ENCODE results near the gene HUWE1. TPM values are rescaled to one million over a fixed set of nuclear protein-coding genes. Genes with fewer than 3 reads are reported as not detected.
"Not testable (repeated sequence)": the region's sequence is repeated elsewhere in the genome, so short reads cannot be mapped to it uniquely, and the experiment has no call there.

The HUWE1 gene
- polyA plus RNA-seq (2013, experiment 1 of 2): 75.4 TPM
- polyA plus RNA-seq (2013, experiment 2 of 2): 82.9 TPM

DNA sequence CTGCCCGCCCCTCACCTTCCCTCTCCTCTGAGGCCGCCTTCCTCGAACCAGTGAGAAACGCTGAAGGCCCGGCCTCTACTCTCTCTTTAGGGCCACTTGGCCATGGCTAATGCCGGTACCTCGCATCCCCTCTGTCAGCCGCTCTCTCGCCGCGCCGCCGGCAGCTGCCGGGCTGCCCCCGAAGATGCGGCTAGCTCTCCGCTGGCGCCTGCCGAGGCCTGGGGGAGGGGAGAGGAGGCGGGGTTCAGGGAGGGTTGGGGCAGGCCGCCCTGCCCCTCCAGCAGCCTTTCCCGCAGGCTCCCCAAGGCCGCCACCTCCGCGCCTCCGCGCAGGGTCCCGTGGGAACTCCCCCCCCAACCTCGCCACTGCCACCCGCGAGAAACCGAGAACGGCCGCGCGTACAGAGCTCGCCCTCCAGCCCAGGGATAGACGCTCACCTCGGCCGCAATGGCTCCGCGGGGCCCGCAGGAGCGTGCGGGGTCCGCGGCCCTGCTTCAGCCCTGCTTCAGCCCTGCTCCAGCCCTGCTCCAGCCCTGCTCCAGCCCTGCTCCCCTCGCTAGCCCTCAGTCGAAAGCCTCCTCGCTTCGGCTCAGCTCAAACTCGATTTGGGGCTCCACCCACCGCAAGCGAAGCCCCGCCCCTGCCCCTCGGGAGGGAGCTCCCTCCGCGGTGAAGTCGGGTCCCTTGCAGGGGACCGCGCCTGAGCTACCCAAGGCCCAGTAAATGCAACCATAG, at the start of gene HUWE1:
HUWE1 (minus strand) TSS at position 569 of the 735 bp plus-strand sequence. CDS start 32,612 bp downstream, outside the sequence.
- H3K9me3 ChIP-seq (ENCODE audit: insufficient read depth, low read depth, low read length): no peaks in the 10 kb centered on the region
- H3K27me3 ChIP-seq (ENCODE audit: insufficient read depth, low read length): no peaks in the 10 kb centered on the region
- peaks cover 6% of the 10 kb centered on the region for H3K36me3 ChIP-seq (ENCODE audit: insufficient read depth, low read length)
- peak within 1 kb of the TSS; percentile 99 for H3K9ac ChIP-seq (ENCODE audit: low read depth, low read length)
- WGBS: under 1% methylated on average over 53 of the region's 61 CpGs
- peak within 1 kb of the TSS; percentile 96 for H3K27ac ChIP-seq (ENCODE audit: low read depth, low read length)
- H3K4me3 ChIP-seq (ENCODE audit: low read length): peak within 1 kb of the TSS; percentile 90
- no peaks in the 10 kb centered on the region; the same call in 1 of the 2 replicates for H3K4me1 ChIP-seq (ENCODE audit: insufficient read depth, low read length)

DNA sequence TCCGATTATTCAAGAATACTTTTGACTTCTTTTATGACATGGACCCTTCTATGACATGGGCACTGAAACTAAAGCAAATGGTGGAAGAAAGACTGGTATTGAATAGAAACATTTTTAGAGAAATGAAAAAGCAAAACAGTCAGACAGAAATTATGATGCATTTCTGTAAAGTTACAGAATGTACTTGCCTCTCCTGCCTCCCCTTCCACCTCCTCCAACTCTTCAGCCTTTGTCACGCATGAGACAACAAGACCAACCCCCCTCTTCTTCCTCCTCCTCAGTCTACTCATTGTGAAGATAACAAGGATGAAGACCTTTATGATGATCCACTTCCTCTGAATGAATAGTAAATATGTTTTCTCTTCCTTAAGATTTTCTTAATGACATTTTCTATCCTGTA, 46.3 kb upstream of the HUWE1 start:
- WGBS: 90% methylated on average over 2 of the region's 2 CpGs
- no peaks in the 10 kb centered on the region for H3K4me1 ChIP-seq (ENCODE audit: insufficient read depth, low read length)
- H3K9ac ChIP-seq (ENCODE audit: low read depth, low read length): no peak overlapping the region
- H3K27me3 ChIP-seq (ENCODE audit: insufficient read depth, low read length): no peaks in the 10 kb centered on the region
- no peak overlapping the region for H3K4me3 ChIP-seq (ENCODE audit: low read length)
- no peak overlapping the region for H3K27ac ChIP-seq (ENCODE audit: low read depth, low read length)
- H3K9me3 ChIP-seq (ENCODE audit: insufficient read depth, low read depth, low read length): no peaks in the 10 kb centered on the region
- H3K36me3 ChIP-seq (ENCODE audit: insufficient read depth, low read length): no peaks in the 10 kb centered on the region

DNA sequence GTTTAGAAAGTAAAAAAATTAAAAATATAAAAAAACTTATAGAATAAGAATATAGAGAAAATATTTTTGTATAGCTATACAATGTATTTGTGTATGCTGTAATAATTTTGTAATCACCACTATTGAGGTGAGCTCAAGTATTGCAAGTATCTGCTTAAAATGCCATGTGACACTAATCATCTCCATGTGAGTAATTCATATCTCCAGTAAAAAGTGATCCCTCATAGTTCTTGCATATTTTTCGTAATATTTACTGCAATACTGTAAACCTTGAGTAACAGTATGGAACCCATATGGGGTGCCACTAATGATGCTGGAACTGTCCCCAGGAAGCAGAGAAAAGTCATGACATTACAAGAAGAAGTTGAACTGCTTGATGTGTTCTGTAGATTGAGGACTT, 43.2 kb upstream of the HUWE1 start:
- H3K9me3 ChIP-seq (ENCODE audit: insufficient read depth, low read depth, low read length): no peaks in the 10 kb centered on the region
- H3K27ac ChIP-seq (ENCODE audit: low read depth, low read length): no peak overlapping the region
- no peaks in the 10 kb centered on the region for H3K36me3 ChIP-seq (ENCODE audit: insufficient read depth, low read length)
- no CpG with 5 or more reads among the region's 1 CpG for WGBS
- no peaks in the 10 kb centered on the region for H3K27me3 ChIP-seq (ENCODE audit: insufficient read depth, low read length)
- H3K4me3 ChIP-seq (ENCODE audit: low read length): no peak overlapping the region
- no peaks in the 10 kb centered on the region for H3K4me1 ChIP-seq (ENCODE audit: insufficient read depth, low read length)
- no peak overlapping the region for H3K9ac ChIP-seq (ENCODE audit: low read depth, low read length)

GRCh38 chrX:53728506-53728905, 42.0 kb upstream of the HUWE1 start:
- no peak overlapping the region for H3K4me3 ChIP-seq (ENCODE audit: low read length)
- H3K27me3 ChIP-seq (ENCODE audit: insufficient read depth, low read length): no peaks in the 10 kb centered on the region
- H3K4me1 ChIP-seq (ENCODE audit: insufficient read depth, low read length): no peaks in the 10 kb centered on the region
- H3K9me3 ChIP-seq (ENCODE audit: insufficient read depth, low read depth, low read length): no peaks in the 10 kb centered on the region
- no peaks in the 10 kb centered on the region for H3K36me3 ChIP-seq (ENCODE audit: insufficient read depth, low read length)
- H3K27ac ChIP-seq (ENCODE audit: low read depth, low read length): no peak overlapping the region
- no peak overlapping the region for H3K9ac ChIP-seq (ENCODE audit: low read depth, low read length)
- WGBS: 88% methylated on average over 2 of the region's 2 CpGs

- Histone ChIP-seq H3K9me3 (ENCODE audit: insufficient read depth, low read depth, low read length) (no peaks in the 10 kb centered on the region), H3K27ac (ENCODE audit: low read depth, low read length) (no peak overlapping the region), H3K9ac (ENCODE audit: low read depth, low read length) (no peak overlapping the region), H3K36me3 (ENCODE audit: insufficient read depth, low read length) (no peaks in the 10 kb centered on the region), H3K4me3 (ENCODE audit: low read length) (no peak overlapping the region), H3K4me1 (ENCODE audit: insufficient read depth, low read length) (no peaks in the 10 kb centered on the region), H3K27me3 (ENCODE audit: insufficient read depth, low read length) (no peaks in the 10 kb centered on the region)
- WGBS: 81% methylated on average over 5 of the region's 5 CpGs
Measured at GRCh38 chrX:53724872-53725271, 38.4 kb upstream of the HUWE1 start.

- 87% methylated on average over 3 of the region's 4 CpGs for WGBS
- Histone ChIP-seq H3K36me3 (ENCODE audit: insufficient read depth, low read length) (no peaks in the 10 kb centered on the region), H3K4me3 (ENCODE audit: low read length) (no peak overlapping the region), H3K27me3 (ENCODE audit: insufficient read depth, low read length) (no peaks in the 10 kb centered on the region), H3K4me1 (ENCODE audit: insufficient read depth, low read length) (no peaks in the 10 kb centered on the region), H3K9ac (ENCODE audit: low read depth, low read length) (no peak overlapping the region), H3K27ac (ENCODE audit: low read depth, low read length) (no peak overlapping the region), H3K9me3 (ENCODE audit: insufficient read depth, low read depth, low read length) (no peaks in the 10 kb centered on the region)
Measured at GRCh38 chrX:53723381-53723780, 36.9 kb upstream of the HUWE1 start.

DNA sequence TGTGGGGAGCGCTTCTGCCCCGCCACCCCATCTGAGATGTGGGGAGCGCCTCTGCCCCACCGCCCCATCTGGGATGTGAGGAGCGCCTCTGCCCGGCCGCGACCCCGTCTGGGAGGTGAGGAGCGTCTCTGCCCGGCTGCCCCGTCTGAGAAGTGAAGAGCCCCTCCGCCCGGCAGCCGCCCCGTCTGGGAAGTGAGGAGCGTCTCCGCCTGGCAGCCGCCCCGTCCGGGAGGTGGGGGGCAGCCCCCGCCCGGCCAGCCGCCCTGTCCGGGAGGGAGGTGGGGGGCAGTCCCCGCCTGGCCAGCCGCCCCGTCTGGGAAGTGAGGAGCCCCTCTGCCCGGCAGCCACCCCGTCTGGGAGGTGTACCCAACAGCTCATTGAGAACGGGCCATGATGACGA, 35.1 kb upstream of the HUWE1 start:
- 92% methylated on average over 26 of the region's 32 CpGs for WGBS
- H3K4me1 ChIP-seq (ENCODE audit: insufficient read depth, low read length); H3K4me3 ChIP-seq (ENCODE audit: low read length); H3K36me3 ChIP-seq (ENCODE audit: insufficient read depth, low read length); H3K27ac ChIP-seq (ENCODE audit: low read depth, low read length); H3K27me3 ChIP-seq (ENCODE audit: insufficient read depth, low read length); H3K9ac ChIP-seq (ENCODE audit: low read depth, low read length); H3K9me3 ChIP-seq (ENCODE audit: insufficient read depth, low read depth, low read length): not testable (repeated sequence)

DNA sequence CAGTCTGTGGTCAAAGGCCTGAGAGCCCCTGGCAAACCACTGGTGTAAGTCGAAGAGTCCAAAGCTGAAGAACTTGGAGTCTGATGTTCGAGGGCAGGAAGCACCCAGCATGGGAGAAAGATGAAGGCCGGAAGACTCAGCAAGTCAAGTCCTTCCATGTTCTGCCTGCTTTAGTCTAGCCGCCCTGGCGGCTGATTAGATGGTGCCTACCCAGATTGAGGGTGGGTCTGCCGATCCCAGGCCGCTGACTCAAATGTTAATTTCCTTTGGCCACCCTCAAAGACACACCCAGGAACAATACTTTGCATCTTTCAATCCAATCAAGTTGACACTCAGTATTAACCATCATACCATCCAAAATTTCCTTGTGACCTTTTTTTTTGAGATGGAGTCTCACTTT, 33.1 kb upstream of the HUWE1 start:
- H3K27ac ChIP-seq (ENCODE audit: low read depth, low read length); H3K9me3 ChIP-seq (ENCODE audit: insufficient read depth, low read depth, low read length); H3K4me1 ChIP-seq (ENCODE audit: insufficient read depth, low read length); H3K36me3 ChIP-seq (ENCODE audit: insufficient read depth, low read length); H3K27me3 ChIP-seq (ENCODE audit: insufficient read depth, low read length); H3K9ac ChIP-seq (ENCODE audit: low read depth, low read length); H3K4me3 ChIP-seq (ENCODE audit: low read length): not testable (repeated sequence)
- WGBS: 92% methylated on average over 7 of the region's 7 CpGs

- H3K4me3 ChIP-seq (ENCODE audit: low read length): no peak overlapping the region
- H3K27me3 ChIP-seq (ENCODE audit: insufficient read depth, low read length): no peaks in the 10 kb centered on the region
- no peaks in the 10 kb centered on the region for H3K36me3 ChIP-seq (ENCODE audit: insufficient read depth, low read length)
- H3K9ac ChIP-seq (ENCODE audit: low read depth, low read length): no peak overlapping the region
- no peaks in the 10 kb centered on the region for H3K9me3 ChIP-seq (ENCODE audit: insufficient read depth, low read depth, low read length)
- H3K27ac ChIP-seq (ENCODE audit: low read depth, low read length): no peak overlapping the region
- peaks cover 6% of the 10 kb centered on the region; the same call in 1 of the 2 replicates for H3K4me1 ChIP-seq (ENCODE audit: insufficient read depth, low read length)
Measured at GRCh38 chrX:53718073-53718472, 31.6 kb upstream of the HUWE1 start.

DNA sequence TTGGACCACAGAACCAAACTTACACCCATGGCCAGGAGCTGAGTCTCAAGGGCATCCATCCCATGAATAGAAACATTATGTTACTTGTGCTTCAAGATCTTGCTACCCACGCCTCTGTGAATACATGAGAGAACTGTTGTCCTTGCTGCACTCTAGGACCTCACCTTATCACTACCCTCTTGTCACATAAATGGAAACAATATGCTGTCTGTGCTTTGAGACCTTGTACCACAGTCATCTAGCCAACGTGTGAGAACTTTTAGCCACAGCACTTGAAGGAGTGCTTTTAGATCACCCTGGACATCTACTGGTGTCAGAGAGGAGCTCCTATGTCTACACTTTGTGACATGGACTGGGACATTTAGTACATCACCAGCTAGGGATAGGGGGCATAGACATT, 30.7 kb upstream of the HUWE1 start:
- Histone ChIP-seq H3K9ac (ENCODE audit: low read depth, low read length) (no peak overlapping the region), H3K27me3 (ENCODE audit: insufficient read depth, low read length) (no peaks in the 10 kb centered on the region), H3K27ac (ENCODE audit: low read depth, low read length) (no peak overlapping the region), H3K9me3 (ENCODE audit: insufficient read depth, low read depth, low read length) (no peaks in the 10 kb centered on the region), H3K4me3 (ENCODE audit: low read length) (no peak overlapping the region), H3K36me3 (ENCODE audit: insufficient read depth, low read length) (no peaks in the 10 kb centered on the region), H3K4me1 (ENCODE audit: insufficient read depth, low read length) (peaks cover 6% of the 10 kb centered on the region; the same call in 1 of the 2 replicates)
- WGBS: 91% methylated on average over 2 of the region's 2 CpGs

DNA sequence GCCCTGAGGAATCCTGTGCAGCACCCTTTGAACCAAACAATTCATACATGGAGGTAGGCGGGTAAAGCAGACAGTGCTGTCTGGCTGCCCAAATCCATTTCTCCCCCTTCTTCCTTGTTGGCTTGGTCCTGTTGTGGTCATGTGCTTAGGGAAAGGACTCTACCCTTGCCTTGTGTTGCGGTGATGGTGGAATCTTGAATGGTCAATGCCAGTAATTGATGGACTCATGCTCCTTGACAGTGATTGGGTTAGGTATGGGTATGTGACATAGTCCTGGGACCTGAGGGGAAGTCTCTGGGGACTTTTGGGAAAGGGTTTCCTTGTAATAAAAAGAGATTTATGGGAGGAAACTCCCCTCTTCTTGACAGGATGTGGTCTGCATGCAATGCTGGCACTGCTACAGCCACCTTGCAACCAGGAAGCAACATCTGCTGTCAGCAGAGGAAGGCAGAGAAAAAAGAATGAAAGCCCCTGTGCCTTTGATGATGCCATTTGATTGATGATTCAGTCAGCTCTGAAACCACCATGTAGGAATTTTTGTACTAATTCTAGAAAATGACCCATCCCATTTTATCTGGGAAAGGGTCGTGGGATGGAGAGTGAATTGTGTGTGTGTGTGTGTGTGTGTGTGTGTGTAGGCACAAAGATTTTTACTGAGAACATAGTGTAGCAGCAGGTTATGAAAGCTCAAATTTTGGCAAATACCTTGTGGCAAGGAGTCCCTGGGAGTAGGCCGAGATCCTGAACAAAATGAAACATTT, 30.0 kb upstream of the HUWE1 start:
- Histone ChIP-seq H3K36me3 (ENCODE audit: insufficient read depth, low read length) (no peaks in the 10 kb centered on the region), H3K9ac (ENCODE audit: low read depth, low read length) (no peak overlapping the region), H3K27ac (ENCODE audit: low read depth, low read length) (no peak overlapping the region), H3K4me3 (ENCODE audit: low read length) (no peak overlapping the region), H3K27me3 (ENCODE audit: insufficient read depth, low read length) (no peaks in the 10 kb centered on the region), H3K4me1 (ENCODE audit: insufficient read depth, low read length) (peaks cover 6% of the 10 kb centered on the region; the same call in 1 of the 2 replicates), H3K9me3 (ENCODE audit: insufficient read depth, low read depth, low read length) (no peaks in the 10 kb centered on the region)
- 87% methylated on average over 4 of the region's 4 CpGs for WGBS

Measured in HUES64 (cell line).